Left renal pelvis (tissue), 4 donors: ENCODE measurements around the gene HTRA2. TPM values are rescaled to one million over a fixed set of nuclear protein-coding genes. Genes with fewer than 3 reads are reported as not detected.
"Not testable (repeated sequence)": the region's sequence is repeated elsewhere in the genome, so short reads cannot be mapped to it uniquely, and the experiment has no call there.

Experiments used
- DNase-seq, 4 donors: peaks; one replicate each; pipeline ENCODE4 v3.0.0-alpha.2; 2013; ENCODE audit warnings: low read depth in 4 of 4, low spot score in 3 of 4
- polyA plus RNA-seq, 4 donors: library from polyadenylated mRNA; unstranded; fragments of 120-200 nt; gene quantifications; one replicate each; pipeline ENCODE4 v1.2.1, GENCODE V29; 2013; ENCODE audit not compliant: insufficient read length in 4 of 4

Gene HTRA2
- polyA plus RNA-seq, result 10 to 100 TPM; 27.5 to 35.0 (median 30.7) TPM

DNA sequence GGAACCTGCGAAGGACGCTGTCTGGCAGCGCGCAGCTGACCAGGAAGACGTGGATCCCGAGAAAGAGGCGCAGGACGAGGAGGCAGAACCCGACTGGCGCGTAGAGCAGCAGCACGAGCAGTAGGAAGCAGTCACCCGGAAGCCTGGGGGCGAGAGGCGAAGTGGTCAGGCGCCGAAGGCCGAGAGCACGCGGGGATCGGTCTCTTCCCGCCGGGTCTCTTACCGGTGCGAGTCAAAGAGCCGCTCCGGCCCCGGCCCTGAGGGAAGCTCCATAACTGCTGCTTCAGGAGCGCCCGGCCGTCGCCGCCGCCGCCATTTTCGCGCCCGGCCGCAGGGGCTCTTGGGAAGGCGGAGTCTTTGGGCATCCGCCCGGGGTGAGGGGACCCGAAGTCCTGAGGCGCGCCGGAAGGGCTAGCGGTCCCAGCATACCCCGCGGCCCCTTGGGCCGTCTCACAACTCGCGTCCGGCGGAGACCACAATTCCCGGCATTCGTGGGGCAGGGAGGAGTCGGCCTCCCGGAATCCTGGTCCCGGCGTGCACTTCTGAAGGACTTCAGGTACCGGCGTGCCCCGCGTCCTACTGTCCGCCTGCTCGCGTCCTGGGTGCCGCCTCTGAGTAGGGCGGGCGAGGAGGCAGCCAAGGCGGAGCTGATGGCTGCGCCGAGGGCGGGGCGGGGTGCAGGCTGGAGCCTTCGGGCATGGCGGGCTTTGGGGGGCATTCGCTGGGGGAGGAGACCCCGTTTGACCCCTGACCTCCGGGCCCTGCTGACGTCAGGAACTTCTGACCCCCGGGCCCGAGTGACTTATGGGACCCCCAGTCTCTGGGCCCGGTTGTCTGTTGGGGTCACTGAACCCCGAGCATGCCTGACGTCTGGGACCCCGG, at the start of gene HTRA2, which contains the start of gene AUP1:
TSS of gene HTRA2 (plus strand) at position 577 of the 882 bp plus-strand sequence. CDS start at position 651, 74 bp downstream.
TSS of gene AUP1 (minus strand) at position 350 of the 882 bp plus-strand sequence. CDS start at position 273, 77 bp downstream.
- peak; percentile 95 to 98 (median 98) for DNase-seq

DNA sequence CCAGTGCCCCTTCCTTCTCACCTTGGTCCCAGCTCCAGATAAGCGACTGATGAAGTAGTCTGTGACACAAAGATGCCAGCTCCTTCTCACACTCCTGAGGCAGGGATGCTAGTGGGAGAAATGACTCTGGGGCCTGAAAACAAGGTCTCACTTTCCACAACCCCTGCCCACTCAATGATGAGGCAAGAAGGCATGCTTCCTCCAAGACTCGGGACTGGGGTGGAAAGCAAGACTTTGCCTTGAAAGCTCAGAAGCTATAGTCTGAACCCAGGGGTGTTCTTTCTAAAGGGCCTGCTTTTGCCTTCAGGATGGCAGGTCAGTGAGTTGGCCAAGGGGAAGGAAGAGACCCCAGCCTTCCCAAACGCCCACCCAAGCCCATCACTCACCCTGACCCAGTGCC, 48.3 kb upstream of the HTRA2 start:
- no peak for DNase-seq

GRCh38 chr2:74481961-74482800, 47.6 kb upstream of the HTRA2 start:
- DNase-seq, result no peak

DNA sequence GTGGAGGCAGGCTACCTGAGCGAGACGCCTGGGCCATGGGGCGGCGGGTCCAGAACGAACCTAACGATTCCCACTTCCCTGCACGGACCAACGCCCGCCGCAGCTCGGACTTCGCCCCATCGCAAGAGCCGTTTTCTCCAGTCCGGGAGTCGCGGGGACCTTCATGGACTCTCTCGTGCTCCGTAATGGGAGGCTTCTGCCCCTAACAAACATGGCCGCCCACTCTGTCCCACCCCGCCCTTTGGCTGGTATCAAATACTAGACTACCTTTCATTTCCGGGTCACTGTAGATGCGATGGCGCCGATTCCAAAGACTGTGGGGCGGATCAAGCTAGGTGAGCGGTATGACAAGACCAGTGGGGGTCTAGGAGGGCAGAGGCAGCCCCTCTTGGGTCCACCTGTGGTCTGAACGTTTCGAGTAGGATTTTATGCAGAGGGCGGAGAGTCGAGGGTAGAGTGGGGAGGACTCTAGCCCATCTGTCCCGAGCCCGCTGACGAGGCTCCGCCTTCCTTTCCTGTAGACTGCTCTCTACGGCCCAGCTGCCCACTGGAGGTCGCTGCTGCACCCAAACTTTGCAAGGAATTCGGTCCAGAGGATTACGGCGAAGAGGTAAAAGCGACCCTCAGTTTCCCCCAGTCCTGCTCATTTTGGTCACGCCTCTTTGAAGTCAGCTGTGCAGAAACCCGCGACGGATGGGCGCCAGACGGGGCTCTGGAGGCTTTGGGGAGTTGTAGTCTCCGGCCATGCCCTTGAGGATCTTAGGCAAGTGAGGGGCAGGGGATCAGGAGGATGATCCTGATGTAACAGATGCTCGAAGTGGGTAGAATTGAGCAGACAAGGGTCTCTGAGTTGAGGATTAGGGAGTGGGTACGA, 46.7 kb upstream of the HTRA2 start, which contains the start of the genes CCDC142 and TTC31:
TSS of gene CCDC142 (minus strand) at position 198 of the 874 bp plus-strand sequence. CDS start at position 37, 161 bp downstream.
TSS of gene TTC31 (plus strand) at position 281 of the 874 bp plus-strand sequence. CDS start at position 296, 15 bp downstream.
- DNase-seq, result peak; percentile 92 to 96 (median 93)

DNA sequence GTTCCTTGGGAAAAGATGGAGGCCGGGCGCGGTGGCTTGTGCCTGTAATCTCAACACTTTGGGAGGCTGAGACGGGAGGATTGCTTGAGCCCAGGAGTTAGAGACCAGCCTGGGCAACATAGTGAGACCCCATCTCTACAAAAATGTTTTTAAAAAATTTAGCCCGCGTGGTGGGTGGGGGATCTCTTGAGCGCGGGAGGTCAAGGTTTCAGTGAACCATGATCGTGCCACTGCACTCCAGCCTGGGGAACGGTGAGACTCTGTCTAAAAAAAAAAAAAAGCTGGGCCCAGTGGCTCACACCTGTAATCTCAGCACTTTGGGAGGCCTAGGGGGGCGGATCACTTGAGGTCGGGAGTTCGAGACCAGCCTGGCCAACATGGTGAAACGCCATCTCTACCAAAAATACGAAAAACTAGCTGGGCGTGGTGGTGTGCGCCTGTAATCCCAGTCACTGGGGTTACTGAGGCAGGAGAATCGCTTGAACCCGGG, 46.0 kb upstream of the HTRA2 start:
- not testable (repeated sequence) for DNase-seq

DNA sequence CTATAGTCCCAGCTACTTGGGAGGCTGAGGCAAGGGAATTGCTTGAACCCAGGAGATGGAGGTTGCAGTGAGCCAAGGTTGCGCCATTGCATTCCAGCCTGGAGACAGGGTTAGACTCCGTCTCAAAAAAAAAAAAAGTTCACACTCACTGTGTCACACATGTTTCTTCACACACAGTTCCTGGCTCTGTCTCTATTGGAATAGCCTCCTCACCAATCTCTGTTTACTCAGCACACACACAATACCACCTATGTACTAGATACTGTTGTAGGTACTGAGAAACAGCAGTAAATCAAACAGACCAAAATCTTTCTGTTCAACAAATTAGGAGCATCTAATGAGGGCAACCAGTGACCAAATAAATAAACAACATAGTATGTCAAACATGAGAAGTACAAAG, 43.6 kb upstream of the HTRA2 start:
- no peak for DNase-seq

GRCh38 chr2:74488643-74489481, 40.9 kb upstream of the HTRA2 start:
- DNase-seq, result no peak

DNA sequence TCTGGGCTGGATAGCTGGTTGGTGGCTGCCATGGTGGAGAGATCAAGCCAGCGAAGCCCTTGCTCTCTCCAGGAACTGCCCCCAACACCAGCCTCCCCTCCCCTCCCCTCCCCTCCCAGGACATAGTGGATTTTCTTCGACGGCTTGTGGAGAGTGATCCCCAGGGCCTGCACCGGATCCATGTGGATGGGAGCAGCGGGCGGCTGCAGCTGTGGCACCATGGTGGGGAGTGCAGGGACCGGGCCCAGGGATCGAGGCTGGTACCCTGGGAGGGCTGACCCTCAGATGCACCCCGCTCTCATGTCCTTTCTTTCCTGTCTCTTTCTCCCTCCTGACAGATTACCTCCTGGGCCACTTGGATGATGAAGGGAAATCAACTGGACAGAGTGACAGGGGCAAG, 39.8 kb upstream of the HTRA2 start:
- no peak for DNase-seq

DNA sequence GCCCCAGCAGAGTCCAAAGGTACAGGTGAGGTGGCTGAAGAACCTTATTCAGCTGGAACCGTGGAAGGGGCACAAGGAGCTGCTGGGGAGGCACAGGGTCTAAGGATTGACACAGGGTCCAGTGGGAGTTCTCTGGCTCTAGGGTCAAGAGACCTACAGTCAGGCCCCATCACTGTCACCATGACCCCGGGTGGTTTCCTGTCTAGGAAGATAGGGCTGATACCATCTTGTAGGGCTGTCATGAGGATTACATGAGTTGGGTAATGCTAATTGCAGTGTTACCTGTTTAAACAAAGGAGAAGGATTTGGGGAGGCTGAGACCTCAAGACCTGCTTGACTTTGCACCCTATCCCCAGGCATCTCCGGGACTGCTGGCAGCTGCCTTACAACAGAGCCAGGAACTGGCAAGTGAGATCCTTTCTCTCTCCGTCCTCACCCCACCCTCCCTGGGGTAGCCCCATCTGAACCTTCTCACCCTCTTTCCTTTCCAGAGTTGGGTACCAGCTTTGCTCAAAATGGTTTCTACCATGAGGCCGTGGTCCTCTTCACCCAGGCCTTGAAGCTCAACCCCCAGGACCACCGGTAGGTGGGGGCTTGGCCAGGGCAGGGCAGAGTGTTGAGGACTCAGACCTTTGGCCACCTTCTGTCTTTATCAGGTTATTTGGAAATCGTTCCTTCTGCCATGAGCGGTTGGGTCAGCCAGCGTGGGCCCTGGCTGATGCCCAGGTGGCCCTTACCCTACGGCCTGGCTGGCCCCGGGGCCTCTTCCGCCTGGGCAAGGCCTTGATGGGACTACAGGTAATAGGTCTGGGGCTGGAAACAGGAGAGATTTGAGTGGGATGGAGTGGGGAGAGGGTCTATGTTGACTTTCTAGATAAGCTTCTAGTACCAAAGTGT, 37.8 kb upstream of the HTRA2 start:
- no peak for DNase-seq

DNA sequence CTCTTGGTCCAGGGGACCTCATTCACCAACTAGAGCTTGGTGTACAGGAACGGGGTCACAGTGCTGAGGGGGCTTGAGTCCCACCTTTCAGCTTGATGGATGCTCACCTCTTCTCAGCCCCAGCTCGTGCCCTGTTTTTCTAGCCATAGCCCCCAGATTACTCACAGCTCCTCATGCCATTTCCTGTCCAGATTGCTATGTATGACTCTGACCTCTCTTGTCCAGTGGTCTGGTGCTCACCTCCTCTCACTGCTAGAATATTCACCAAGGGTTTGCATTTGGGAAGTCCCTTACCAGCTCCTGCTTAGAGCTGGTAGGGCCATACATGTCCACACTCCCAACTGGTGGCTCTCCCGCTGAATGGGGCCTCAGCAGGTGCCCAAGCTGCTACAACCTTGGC, 36.2 kb upstream of the HTRA2 start:
- DNase-seq, result no peak

DNA sequence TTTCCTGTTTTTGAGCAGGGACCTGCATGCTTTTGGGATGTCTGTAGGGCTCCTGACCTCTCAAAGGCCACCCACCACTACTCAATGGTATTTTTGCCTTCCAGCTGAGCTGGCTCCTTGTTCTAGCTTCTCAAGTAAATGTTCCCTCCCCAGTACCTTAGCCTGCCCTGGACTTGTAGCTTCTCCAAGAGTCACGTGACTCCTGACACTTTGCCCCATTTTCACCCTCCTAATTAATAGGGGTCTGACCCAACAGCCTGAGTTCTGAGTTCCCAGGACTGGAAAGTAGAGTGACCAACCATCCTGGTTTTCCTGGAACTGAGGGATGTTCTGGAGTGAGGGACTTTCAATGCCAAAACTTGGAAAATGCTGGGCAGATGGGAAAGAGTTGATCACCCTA, 34.3 kb upstream of the HTRA2 start:
- DNase-seq, result no peak

DNA sequence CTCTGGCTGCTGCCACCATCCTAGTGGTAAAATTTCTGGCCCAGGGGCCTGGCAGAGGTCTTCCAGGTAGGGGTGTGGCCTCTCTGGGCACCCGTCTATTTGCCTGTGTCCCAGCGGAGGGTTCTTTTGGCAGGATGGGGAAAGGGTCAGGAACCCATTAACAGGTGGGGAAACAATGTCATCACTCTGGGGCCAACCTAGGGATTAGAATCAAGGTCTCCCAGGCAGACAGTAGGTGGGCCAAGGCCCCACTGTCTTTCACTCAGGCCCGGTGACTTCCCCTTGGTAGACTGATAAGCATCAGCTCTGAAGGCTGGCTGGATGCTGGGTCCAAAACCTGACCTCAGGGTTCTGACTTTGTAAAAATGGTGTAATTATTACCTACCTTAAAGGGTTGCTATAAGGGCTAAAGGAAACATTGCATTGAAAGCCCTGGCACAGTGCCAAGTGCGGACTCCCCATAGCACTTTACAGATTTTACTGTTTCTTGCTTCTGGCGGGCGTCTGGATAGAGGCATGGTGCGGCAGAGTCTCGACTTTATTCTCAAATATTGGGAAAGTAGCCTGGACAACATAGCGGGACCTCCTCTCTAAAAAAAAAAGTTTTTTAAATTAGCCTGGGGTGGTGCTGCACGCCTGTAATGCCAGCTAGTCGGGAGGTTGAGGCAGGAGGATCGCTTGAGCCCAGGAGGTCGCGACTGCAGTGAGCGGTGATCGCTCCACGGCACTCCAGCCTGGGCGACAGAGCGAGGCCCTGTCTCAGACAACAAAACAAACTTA, 32.5 kb upstream of the HTRA2 start:
- no peak for DNase-seq

GRCh38 chr2:74497777-74498499, 31.8 kb upstream of the HTRA2 start:
- no peak for DNase-seq

- DNase-seq, result no peak
These were observed 31.1 kb upstream of the HTRA2 start for GRCh38 chr2:74498500-74499266.

- no peak for DNase-seq
These were observed 30.3 kb upstream of the HTRA2 start, which contains the start of gene LBX2 for GRCh38 chr2:74499267-74499939. Gene LBX2, minus strand, starts transcription at chr2:74499603. Its CDS starts 66 bp downstream, at chr2:74499537.
